Measurements from ENCODE around the gene ANGPT4. TPM values are rescaled to one million over a fixed set of nuclear protein-coding genes. Genes with fewer than 3 reads are reported as not detected.
"Not testable (repeated sequence)": the region's sequence is repeated elsewhere in the genome, so short reads cannot be mapped to it uniquely, and the experiment has no call there.

The ANGPT4 gene
- total RNA-seq, 2 donors from 2014 or later: not detected

- no peaks in the 10 kb centered on the region for H3K36me3 Mint-ChIP-seq
- DNase-seq (ENCODE audit: low spot score) (no peak), ATAC-seq (no peak)
- no peaks in the 10 kb centered on the region for H3K9me3 Mint-ChIP-seq
- H3K27ac Mint-ChIP-seq: peak overlapping the region in 1 of 2 donors; percentile 11
- H3K4me1 Mint-ChIP-seq (ENCODE audit: low read depth in 2 of 2): peaks cover 8 to 16% of the 10 kb centered on the region in 2 donors
- no peak overlapping the region for H3K4me3 Mint-ChIP-seq
- H3K27me3 Mint-ChIP-seq: peaks cover 6 to 9% of the 10 kb centered on the region in 2 donors
These were observed 46.5 kb downstream of the ANGPT4 start for GRCh38 chr20:869606-870005.

- H3K27ac Mint-ChIP-seq: no peak overlapping the region
- peaks cover 9 to 15% of the 10 kb centered on the region in 2 donors for H3K4me1 Mint-ChIP-seq (ENCODE audit: low read depth in 2 of 2)
- no peaks in the 10 kb centered on the region for H3K9me3 Mint-ChIP-seq
- no peak overlapping the region for H3K4me3 Mint-ChIP-seq
- ATAC-seq (no peak), DNase-seq (ENCODE audit: low spot score) (no peak)
- peaks cover under 1 to 3% of the 10 kb centered on the region in 2 donors for H3K27me3 Mint-ChIP-seq
- no peaks in the 10 kb centered on the region for H3K36me3 Mint-ChIP-seq
These were observed 47.9 kb downstream of the ANGPT4 start for GRCh38 chr20:868279-868678.

GRCh38 chr20:865440-865839 lies 50.7 kb downstream of the ANGPT4 start:
- no peak overlapping the region for H3K4me3 Mint-ChIP-seq
- no peak overlapping the region for H3K27ac Mint-ChIP-seq
- no peaks in the 10 kb centered on the region for H3K9me3 Mint-ChIP-seq
- ATAC-seq: no peak
- peaks cover 4 to 10% of the 10 kb centered on the region in 2 donors for H3K4me1 Mint-ChIP-seq (ENCODE audit: low read depth in 2 of 2)
- H3K27me3 Mint-ChIP-seq: no peaks in the 10 kb centered on the region
- no peaks in the 10 kb centered on the region for H3K36me3 Mint-ChIP-seq
- DNase-seq (ENCODE audit: low spot score): peak; percentile 55

GRCh38 chr20:860891-861290 lies 55.2 kb downstream of the ANGPT4 start:
- no peaks in the 10 kb centered on the region for H3K27me3 Mint-ChIP-seq
- H3K9me3 Mint-ChIP-seq: no peaks in the 10 kb centered on the region
- H3K36me3 Mint-ChIP-seq: no peaks in the 10 kb centered on the region
- peak overlapping the region in 1 of 2 donors; percentile 81 for H3K27ac Mint-ChIP-seq
- peaks cover 36 to 45% of the 10 kb centered on the region in 2 donors for H3K4me1 Mint-ChIP-seq (ENCODE audit: low read depth in 2 of 2)
- no peak overlapping the region for H3K4me3 Mint-ChIP-seq
- ATAC-seq (no peak), DNase-seq (ENCODE audit: low spot score) (no peak)

- H3K9me3 Mint-ChIP-seq: no peaks in the 10 kb centered on the region
- H3K36me3 Mint-ChIP-seq: no peaks in the 10 kb centered on the region
- H3K4me3 Mint-ChIP-seq: peak overlapping the region; percentile 72
- peaks cover 36 to 49% of the 10 kb centered on the region in 2 donors for H3K4me1 Mint-ChIP-seq (ENCODE audit: low read depth in 2 of 2)
- ATAC-seq (peak; percentile 71 to 84), DNase-seq (ENCODE audit: low spot score) (no peak)
- no peaks in the 10 kb centered on the region for H3K27me3 Mint-ChIP-seq
- H3K27ac Mint-ChIP-seq: peak overlapping the region; percentile 81 to 82
These were observed 56.3 kb downstream of the ANGPT4 start for GRCh38 chr20:859751-860231.

- ATAC-seq (no peak), DNase-seq (ENCODE audit: low spot score) (no peak)
- Mint-ChIP-seq H3K36me3 (peaks cover 3% of the 10 kb centered on the region), H3K9me3 (no peaks in the 10 kb centered on the region), H3K4me3 (peak overlapping the region; percentile 41), H3K27me3 (no peaks in the 10 kb centered on the region), H3K4me1 (ENCODE audit: low read depth in 2 of 2) (peaks cover 46 to 58% of the 10 kb centered on the region in 2 donors), H3K27ac (peak overlapping the region in 1 of 2 donors; percentile 81)
These were observed 58.1 kb downstream of the ANGPT4 start for GRCh38 chr20:858011-858410.

GRCh38 chr20:856361-856775 lies 59.8 kb downstream of the ANGPT4 start:
- DNase-seq (ENCODE audit: low spot score) (no peak), ATAC-seq (peak; percentile 28 to 63)
- Mint-ChIP-seq H3K27me3 (no peaks in the 10 kb centered on the region), H3K4me3 (peak overlapping the region; percentile 62), H3K9me3 (no peaks in the 10 kb centered on the region), H3K4me1 (ENCODE audit: low read depth in 2 of 2) (peaks cover 53 to 71% of the 10 kb centered on the region in 2 donors), H3K27ac (peak overlapping the region; percentile 67 to 70), H3K36me3 (peaks cover 4% of the 10 kb centered on the region)

GRCh38 chr20:855466-856360 lies 60.4 kb downstream of the ANGPT4 start:
- peaks cover 8% of the 10 kb centered on the region for H3K36me3 Mint-ChIP-seq
- H3K27me3 Mint-ChIP-seq: no peaks in the 10 kb centered on the region
- no peaks in the 10 kb centered on the region for H3K9me3 Mint-ChIP-seq
- H3K4me3 Mint-ChIP-seq: peak overlapping the region; percentile 62
- DNase-seq (ENCODE audit: low spot score): no peak
- ATAC-seq: no peak
- peak overlapping the region in 1 of 2 donors; percentile 67 for H3K27ac Mint-ChIP-seq
- peaks cover 59 to 78% of the 10 kb centered on the region in 2 donors for H3K4me1 Mint-ChIP-seq (ENCODE audit: low read depth in 2 of 2)

- Mint-ChIP-seq H3K36me3 (peaks cover 12% of the 10 kb centered on the region), H3K27me3 (no peaks in the 10 kb centered on the region), H3K9me3 (no peaks in the 10 kb centered on the region), H3K4me3 (no peak overlapping the region), H3K4me1 (ENCODE audit: low read depth in 2 of 2) (peaks cover 60 to 72% of the 10 kb centered on the region in 2 donors), H3K27ac (peak overlapping the region; percentile 32 to 90)
- ATAC-seq (no peak), DNase-seq (ENCODE audit: low spot score) (no peak)
These were observed 61.5 kb downstream of the ANGPT4 start for GRCh38 chr20:854601-855000.

- H3K9me3 Mint-ChIP-seq: no peaks in the 10 kb centered on the region
- ATAC-seq (peak; percentile 38 to 73), DNase-seq (ENCODE audit: low spot score) (no peak)
- peaks cover 12% of the 10 kb centered on the region for H3K36me3 Mint-ChIP-seq
- no peaks in the 10 kb centered on the region for H3K27me3 Mint-ChIP-seq
- peaks cover 50 to 67% of the 10 kb centered on the region in 2 donors for H3K4me1 Mint-ChIP-seq (ENCODE audit: low read depth in 2 of 2)
- H3K27ac Mint-ChIP-seq: peak overlapping the region; percentile 70 to 90
- peak overlapping the region; percentile 32 for H3K4me3 Mint-ChIP-seq
These were observed 62.6 kb downstream of the ANGPT4 start for GRCh38 chr20:853406-853996.

GRCh38 chr20:848731-849130 lies 67.4 kb downstream of the ANGPT4 start:
- not testable (repeated sequence) for H3K27me3 Mint-ChIP-seq; H3K9me3 Mint-ChIP-seq; H3K27ac Mint-ChIP-seq; ATAC-seq; H3K4me3 Mint-ChIP-seq; DNase-seq (ENCODE audit: low spot score)
- Mint-ChIP-seq H3K36me3 (peaks cover 20% of the 10 kb centered on the region), H3K4me1 (ENCODE audit: low read depth in 2 of 2) (peaks cover 53 to 60% of the 10 kb centered on the region in 2 donors)

- Mint-ChIP-seq H3K36me3 (peaks cover 19% of the 10 kb centered on the region), H3K27ac (peak overlapping the region; percentile 89 to 94), H3K27me3 (no peaks in the 10 kb centered on the region), H3K4me3 (no peak overlapping the region), H3K4me1 (ENCODE audit: low read depth in 2 of 2) (peaks cover 49 to 55% of the 10 kb centered on the region in 2 donors), H3K9me3 (no peaks in the 10 kb centered on the region)
- ATAC-seq (no peak), DNase-seq (ENCODE audit: low spot score) (no peak)
These were observed 67.9 kb downstream of the ANGPT4 start for GRCh38 chr20:848193-848592.

- H3K27ac Mint-ChIP-seq: peak overlapping the region; percentile 89 to 94
- peak; percentile 55 to 57 for ATAC-seq
- H3K27me3 Mint-ChIP-seq: no peaks in the 10 kb centered on the region
- no peak for DNase-seq (ENCODE audit: low spot score)
- no peaks in the 10 kb centered on the region for H3K9me3 Mint-ChIP-seq
- H3K4me1 Mint-ChIP-seq (ENCODE audit: low read depth in 2 of 2): peaks cover 45 to 48% of the 10 kb centered on the region in 2 donors
- peaks cover 16% of the 10 kb centered on the region for H3K36me3 Mint-ChIP-seq
- H3K4me3 Mint-ChIP-seq: peak overlapping the region; percentile 90
These were observed 69.2 kb downstream of the ANGPT4 start for GRCh38 chr20:846894-847278.
